D721Med (cell line): ENCODE data around the gene SERGEF.

ENCODE experiments used
- DNase-seq: peaks from one replicate; pipeline ENCODE4 v3.0.0; 2011; ENCODE audit warnings: low spot score; ENCODE audit not compliant: insufficient read length
- FAIRE-seq: peaks from 2 replicates; lab custom pipeline; 2011; peaks lifted over from hg19 to GRCh38; lab: Jason Lieb, UNC
- CTCF ChIP-seq: IDR thresholded peaks from 2 replicates; pipeline ENCODE4 v1.5.1; 2012; ENCODE audit warnings: mild to moderate bottlenecking, control low read depth; ENCODE audit not compliant: insufficient read depth; ENCODE audit errors: missing control alignments

Gene SERGEF

GRCh38 chr11:17802491-17802890 is 210.4 kb downstream of the SERGEF start:
- no peak for FAIRE-seq

GRCh38 chr11:17801166-17801565 is 211.7 kb downstream of the SERGEF start:
- DNase-seq (no peak), FAIRE-seq (no peak)

More at GRCh38 chr11:17802491-17802890, 210.4 kb downstream of the SERGEF start:
- no peak for DNase-seq
- no peak for TF ChIP-seq CTCF

GRCh38 chr11:17799147-17799546 is 213.7 kb downstream of the SERGEF start:
- FAIRE-seq (no peak), DNase-seq (no peak)
- no peak for TF ChIP-seq CTCF

More at GRCh38 chr11:17801166-17801565, 211.7 kb downstream of the SERGEF start:
- TF ChIP-seq CTCF, result no peak

DNA sequence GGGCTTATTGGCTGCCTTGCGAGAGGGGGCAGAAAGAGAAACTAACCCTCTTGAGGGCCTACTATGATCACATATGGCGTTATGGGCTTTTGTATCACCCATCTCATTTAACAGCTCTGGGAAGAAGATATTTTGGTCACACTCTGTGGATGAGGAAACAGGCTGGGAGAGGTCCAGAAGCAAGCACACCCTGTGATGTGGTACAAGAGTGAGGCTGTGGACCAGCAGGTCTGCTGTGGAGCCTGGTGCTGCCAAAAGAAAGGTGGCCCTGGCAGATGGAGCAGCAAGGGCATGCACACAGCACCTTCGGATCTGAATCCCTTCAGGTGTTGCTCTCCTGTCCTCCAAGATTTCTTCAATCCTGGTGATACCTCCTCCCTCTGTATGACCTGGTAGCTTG is 214.1 kb downstream of the SERGEF start:
- DNase-seq, result no peak
- no peak for TF ChIP-seq CTCF
- no peak for FAIRE-seq

DNA sequence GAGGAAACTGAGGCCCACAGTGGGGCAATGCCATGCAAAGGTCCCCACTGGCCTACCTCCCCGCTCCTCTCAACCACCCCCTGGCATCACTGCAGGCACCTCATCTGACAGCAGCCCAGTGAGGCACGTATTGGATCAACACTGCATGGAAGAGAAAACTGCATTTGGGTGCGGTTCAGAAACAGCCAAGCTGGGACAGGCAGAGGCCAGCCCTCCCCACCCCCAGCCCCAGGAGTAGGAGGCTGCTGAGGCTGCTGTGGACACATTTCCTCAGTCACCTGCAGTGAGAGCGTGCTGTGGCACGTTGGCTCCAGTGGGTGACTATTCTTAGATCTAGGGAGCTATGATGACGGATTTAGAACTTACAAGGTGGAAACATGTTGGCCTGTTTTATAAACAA is 214.6 kb downstream of the SERGEF start:
- no peak for FAIRE-seq

GRCh38 chr11:17796154-17796553 is 216.7 kb downstream of the SERGEF start:
- FAIRE-seq (no peak), DNase-seq (no peak)
- no peak for TF ChIP-seq CTCF

More for the DNA sequence above, 214.6 kb downstream of the SERGEF start:
- no peak for TF ChIP-seq CTCF
- no peak for DNase-seq

DNA sequence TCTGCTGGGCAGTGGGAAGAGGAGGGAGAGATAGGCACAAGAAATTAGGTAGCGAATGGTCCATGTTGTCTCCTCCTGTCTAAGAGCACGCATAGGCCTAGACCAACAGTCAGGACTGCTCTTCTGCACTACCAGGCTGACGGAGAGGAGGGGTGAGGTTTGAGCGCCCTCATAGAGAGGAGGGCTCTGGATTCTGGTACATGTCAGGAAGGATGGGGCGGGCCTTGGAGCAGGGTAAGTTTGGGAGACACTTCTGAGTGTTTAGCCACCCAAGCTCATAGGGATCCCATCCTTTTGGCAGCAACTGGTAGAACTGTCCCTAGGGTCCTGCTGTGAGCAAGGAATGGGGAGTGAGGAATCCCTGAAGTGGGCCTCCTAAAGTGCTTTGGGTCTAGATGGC is 217.9 kb downstream of the SERGEF start:
- FAIRE-seq (no peak), DNase-seq (no peak)
- TF ChIP-seq CTCF, result no peak
